Esophagus squamous epithelium (tissue), 4 donors: Measurements from ENCODE around the gene CSRP2.

Experiments used
- POLR2A ChIP-seq, 4 donors: fragments of 450-650 bp; IDR thresholded peaks; one replicate each; pipeline ENCODE4 v1.6.1; 2017; ENCODE audit warnings: antibody characterized with exemption in 4 of 4, mild to moderate bottlenecking in 4 of 4, moderate library complexity in 3 of 4
- TF ChIP-seq, protein P1 (sequence below), 6 experiments: fragments of 450-650 bp in 4 of 6; fragments of 200-600 bp in 2 of 6; sonication (generic) in 2 of 6; IDR thresholded peaks; one replicate each; pipeline ENCODE4 v1.5.1; 2016 to 2019; ENCODE audit warnings: antibody characterized with exemption in 6 of 6, mild to moderate bottlenecking in 4 of 6, moderate library complexity in 4 of 6

DNA sequence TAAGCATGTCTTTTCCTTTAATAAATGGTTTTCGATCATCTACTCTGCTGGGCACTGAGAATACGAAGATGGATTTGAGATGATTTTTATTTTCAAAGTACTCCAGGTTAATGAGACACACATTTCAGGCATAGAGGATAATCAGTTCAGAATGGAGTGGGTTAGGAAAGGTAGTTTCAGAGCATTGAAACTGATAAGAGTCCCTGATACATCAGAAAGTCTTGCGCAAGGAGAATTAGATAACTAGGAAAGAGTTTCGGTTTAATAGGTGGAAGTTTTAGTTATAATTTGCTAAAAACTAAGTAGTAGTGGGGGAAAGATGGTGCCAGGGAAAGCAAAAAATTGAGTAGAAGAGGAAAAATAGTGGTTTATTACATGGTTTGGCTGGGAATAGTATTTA, 64.8 kb downstream of the CSRP2 start:
- TF ChIP-seq, protein P1, sequence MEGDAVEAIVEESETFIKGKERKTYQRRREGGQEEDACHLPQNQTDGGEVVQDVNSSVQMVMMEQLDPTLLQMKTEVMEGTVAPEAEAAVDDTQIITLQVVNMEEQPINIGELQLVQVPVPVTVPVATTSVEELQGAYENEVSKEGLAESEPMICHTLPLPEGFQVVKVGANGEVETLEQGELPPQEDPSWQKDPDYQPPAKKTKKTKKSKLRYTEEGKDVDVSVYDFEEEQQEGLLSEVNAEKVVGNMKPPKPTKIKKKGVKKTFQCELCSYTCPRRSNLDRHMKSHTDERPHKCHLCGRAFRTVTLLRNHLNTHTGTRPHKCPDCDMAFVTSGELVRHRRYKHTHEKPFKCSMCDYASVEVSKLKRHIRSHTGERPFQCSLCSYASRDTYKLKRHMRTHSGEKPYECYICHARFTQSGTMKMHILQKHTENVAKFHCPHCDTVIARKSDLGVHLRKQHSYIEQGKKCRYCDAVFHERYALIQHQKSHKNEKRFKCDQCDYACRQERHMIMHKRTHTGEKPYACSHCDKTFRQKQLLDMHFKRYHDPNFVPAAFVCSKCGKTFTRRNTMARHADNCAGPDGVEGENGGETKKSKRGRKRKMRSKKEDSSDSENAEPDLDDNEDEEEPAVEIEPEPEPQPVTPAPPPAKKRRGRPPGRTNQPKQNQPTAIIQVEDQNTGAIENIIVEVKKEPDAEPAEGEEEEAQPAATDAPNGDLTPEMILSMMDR (IDR thresholded peaks at IDR 0.05): no peak
- TF ChIP-seq POLR2A (IDR thresholded peaks at IDR 0.05): no peak
